Activated CD8-positive, alpha-beta memory T cell treated with anti-CD3 and anti-CD28 coated beads, Interleukin-2, amount 50 U/mL, for 48 hours (primary cell): ENCODE measurements around the gene IFIT2.
"Not testable (repeated sequence)": the region's sequence is repeated elsewhere in the genome, so short reads cannot be mapped to it uniquely, and the experiment has no call there.

Experiments used
- DNase-seq: peaks from one replicate; pipeline ENCODE4 v3.0.0-alpha.2; 2020

The IFIT2 gene

GRCh38 chr10:89344156-89344555 lies 42.3 kb downstream of the IFIT2 start:
- DNase-seq: no peak

GRCh38 chr10:89345367-89346000 lies 43.6 kb downstream of the IFIT2 start:
- DNase-seq: no peak

GRCh38 chr10:89346405-89347254 lies 44.8 kb downstream of the IFIT2 start:
- DNase-seq: no peak

- DNase-seq: no peak
These were observed 46.0 kb downstream of the IFIT2 start for GRCh38 chr10:89347701-89348457.

GRCh38 chr10:89348481-89348880 lies 46.6 kb downstream of the IFIT2 start:
- DNase-seq: no peak

GRCh38 chr10:89348975-89349374 lies 47.1 kb downstream of the IFIT2 start:
- DNase-seq: no peak

- DNase-seq: not testable (repeated sequence)
These were observed 48.9 kb downstream of the IFIT2 start for GRCh38 chr10:89350631-89351315.

GRCh38 chr10:89351412-89351779 lies 49.5 kb downstream of the IFIT2 start:
- no peak for DNase-seq

- no peak for DNase-seq
These were observed 50.1 kb downstream of the IFIT2 start for GRCh38 chr10:89351780-89352597.

GRCh38 chr10:89352802-89353201 lies 51.0 kb downstream of the IFIT2 start:
- DNase-seq: no peak

GRCh38 chr10:89355394-89355931 lies 53.6 kb downstream of the IFIT2 start:
- no peak for DNase-seq

GRCh38 chr10:89357096-89357495 lies 55.2 kb downstream of the IFIT2 start:
- DNase-seq: no peak

- no peak for DNase-seq
These were observed 56.1 kb downstream of the IFIT2 start for GRCh38 chr10:89357975-89358374.
